GM21515 (cell line): Measurements from ENCODE around the gene CLEC12A.
"Not testable (repeated sequence)": the region's sequence is repeated elsewhere in the genome, so short reads cannot be mapped to it uniquely, and the experiment has no call there.

Experiments used
- ATAC-seq: cut with Tn5 transposase; IDR thresholded peaks from one replicate; pipeline ENCODE4 v1.9.1; 2021; ENCODE audit not compliant: unreplicated experiment

The CLEC12A gene

GRCh38 chr12:9961901-9962300 lies 9.3 kb upstream of the CLEC12A start:
- ATAC-seq = no peak

- ATAC-seq = no peak
These were observed 1.5 kb upstream of the CLEC12A start for GRCh38 chr12:9969673-9970072.

- ATAC-seq = no peak
These were observed 2.7 kb downstream of the CLEC12A start for GRCh38 chr12:9973949-9974348.

- not testable (repeated sequence) for ATAC-seq
These were observed 3.5 kb downstream of the CLEC12A start for GRCh38 chr12:9974731-9975130.

GRCh38 chr12:9975614-9976013 lies 4.4 kb downstream of the CLEC12A start:
- ATAC-seq = no peak

GRCh38 chr12:9976626-9977025 lies 5.4 kb downstream of the CLEC12A start:
- ATAC-seq = not testable (repeated sequence)

GRCh38 chr12:9977916-9978315 lies 6.7 kb downstream of the CLEC12A start:
- ATAC-seq = no peak

- no peak for ATAC-seq
These were observed 8.9 kb downstream of the CLEC12A start for GRCh38 chr12:9980126-9980525.

- no peak for ATAC-seq
These were observed 20.7 kb downstream of the CLEC12A start for GRCh38 chr12:9991876-9992275.

- ATAC-seq = no peak
These were observed 21.1 kb downstream of the CLEC12A start for GRCh38 chr12:9992296-9992695.

- ATAC-seq = no peak
These were observed 27.8 kb downstream of the CLEC12A start, which contains the start of gene CLEC1B for GRCh38 chr12:9999016-9999415. CLEC1B (minus strand) TSS chr12:9999121; CDS start chr12:9999100, 21 bp downstream.

GRCh38 chr12:10001171-10001776 lies 30.1 kb downstream of the CLEC12A start:
- no peak for ATAC-seq

- ATAC-seq = no peak
These were observed 41.6 kb downstream of the CLEC12A start for GRCh38 chr12:10012630-10013330.

GRCh38 chr12:10015450-10015849 lies 44.2 kb downstream of the CLEC12A start:
- ATAC-seq = no peak

- no peak for ATAC-seq
These were observed 45.7 kb downstream of the CLEC12A start for GRCh38 chr12:10016881-10017280.

- ATAC-seq = no peak
These were observed 47.2 kb downstream of the CLEC12A start for GRCh38 chr12:10018386-10018785.

GRCh38 chr12:10021342-10021741 lies 50.1 kb downstream of the CLEC12A start:
- ATAC-seq = no peak

GRCh38 chr12:10025236-10025635 lies 54.0 kb downstream of the CLEC12A start:
- no peak for ATAC-seq

GRCh38 chr12:10026666-10027065 lies 55.5 kb downstream of the CLEC12A start:
- ATAC-seq = not testable (repeated sequence)

- no peak for ATAC-seq
These were observed 56.1 kb downstream of the CLEC12A start for GRCh38 chr12:10027311-10027710.

GRCh38 chr12:10027721-10028120 lies 56.5 kb downstream of the CLEC12A start:
- no peak for ATAC-seq

- no peak for ATAC-seq
These were observed 59.2 kb downstream of the CLEC12A start, which contains the start of gene CLEC9A for GRCh38 chr12:10030446-10030845. CLEC9A (plus strand) TSS chr12:10030682; CDS start chr12:10052688, 22,006 bp downstream.
